Activated CD4-positive, alpha-beta T cell treated with anti-CD3 and anti-CD28 coated beads for 48 hours (primary cell): Measurements from ENCODE around the gene LHB.

Source experiments
- DNase-seq: peaks from one replicate; pipeline ENCODE4 v3.0.0-alpha.2; 2020

Gene LHB

DNA sequence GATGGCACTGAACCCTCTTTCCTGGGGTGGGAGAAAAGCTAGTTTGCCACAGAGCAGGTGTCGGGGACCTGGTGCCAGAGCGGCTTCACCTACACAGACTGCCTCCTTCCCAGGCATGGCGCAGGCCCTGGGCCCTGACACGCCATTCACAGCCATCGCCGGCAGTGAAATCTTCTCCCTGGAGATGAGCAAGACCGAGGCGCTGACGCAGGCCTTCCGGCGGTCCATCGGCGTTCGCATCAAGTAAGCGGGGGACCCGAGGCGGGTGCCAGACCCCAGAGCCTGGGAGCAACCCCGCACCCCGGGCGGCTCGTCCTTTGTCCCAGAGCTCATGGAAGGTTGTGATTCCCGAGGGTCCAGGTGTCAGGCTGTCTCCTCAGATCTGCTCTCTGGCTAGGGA is 10.0 kb downstream of the LHB start:
- DNase-seq: no peak

DNA sequence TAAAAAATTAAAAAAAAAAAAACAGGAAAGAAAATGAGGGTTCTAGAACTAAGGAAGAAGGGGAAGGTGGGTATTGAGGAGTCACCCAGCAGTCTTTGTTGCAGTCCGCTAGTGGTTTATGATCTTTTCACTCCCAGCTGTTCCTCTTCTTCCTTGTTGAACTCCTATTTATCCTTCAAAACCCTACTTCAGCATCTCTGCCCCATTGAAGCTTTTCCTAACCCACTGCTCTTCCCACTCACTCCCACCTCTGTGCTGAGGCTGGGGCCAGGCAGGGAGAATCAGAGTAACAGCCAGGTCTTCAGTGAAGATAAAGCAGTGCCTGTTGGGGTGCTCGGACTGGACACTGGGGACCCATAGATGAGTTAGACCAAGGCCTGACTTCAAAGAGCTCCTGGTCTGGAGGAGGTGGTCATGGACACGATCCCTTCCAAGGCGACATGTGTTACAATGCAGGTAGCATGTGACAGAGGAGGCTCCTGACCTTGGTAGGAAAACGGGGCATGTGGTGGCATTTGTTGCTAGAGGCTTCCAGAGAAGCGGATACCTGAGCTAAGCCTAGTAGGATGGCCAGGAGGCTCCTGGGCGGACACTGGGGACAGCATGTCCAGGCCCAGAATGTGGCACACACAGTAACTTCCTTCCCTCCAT is 11.8 kb downstream of the LHB start:
- no peak for DNase-seq

DNA sequence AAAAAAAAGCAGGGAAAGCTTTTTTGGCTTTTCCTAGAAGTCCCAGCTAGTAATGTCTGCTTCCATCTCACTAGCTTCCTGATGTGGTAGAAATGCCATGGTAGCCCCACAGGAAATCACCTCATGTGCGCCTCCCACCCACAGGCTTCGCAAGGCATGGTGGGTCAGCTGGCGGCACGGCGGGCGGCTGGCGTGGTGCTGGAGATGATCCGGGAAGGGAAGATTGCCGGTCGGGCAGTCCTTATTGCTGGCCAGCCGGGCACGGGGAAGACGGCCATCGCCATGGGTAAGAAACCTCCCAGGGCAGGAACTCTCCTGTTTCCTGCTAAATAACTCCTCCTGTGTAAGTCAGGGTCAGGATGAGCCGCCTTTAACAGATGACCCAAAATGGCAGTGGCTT is 12.8 kb downstream of the LHB start:
- DNase-seq: no peak

DNA sequence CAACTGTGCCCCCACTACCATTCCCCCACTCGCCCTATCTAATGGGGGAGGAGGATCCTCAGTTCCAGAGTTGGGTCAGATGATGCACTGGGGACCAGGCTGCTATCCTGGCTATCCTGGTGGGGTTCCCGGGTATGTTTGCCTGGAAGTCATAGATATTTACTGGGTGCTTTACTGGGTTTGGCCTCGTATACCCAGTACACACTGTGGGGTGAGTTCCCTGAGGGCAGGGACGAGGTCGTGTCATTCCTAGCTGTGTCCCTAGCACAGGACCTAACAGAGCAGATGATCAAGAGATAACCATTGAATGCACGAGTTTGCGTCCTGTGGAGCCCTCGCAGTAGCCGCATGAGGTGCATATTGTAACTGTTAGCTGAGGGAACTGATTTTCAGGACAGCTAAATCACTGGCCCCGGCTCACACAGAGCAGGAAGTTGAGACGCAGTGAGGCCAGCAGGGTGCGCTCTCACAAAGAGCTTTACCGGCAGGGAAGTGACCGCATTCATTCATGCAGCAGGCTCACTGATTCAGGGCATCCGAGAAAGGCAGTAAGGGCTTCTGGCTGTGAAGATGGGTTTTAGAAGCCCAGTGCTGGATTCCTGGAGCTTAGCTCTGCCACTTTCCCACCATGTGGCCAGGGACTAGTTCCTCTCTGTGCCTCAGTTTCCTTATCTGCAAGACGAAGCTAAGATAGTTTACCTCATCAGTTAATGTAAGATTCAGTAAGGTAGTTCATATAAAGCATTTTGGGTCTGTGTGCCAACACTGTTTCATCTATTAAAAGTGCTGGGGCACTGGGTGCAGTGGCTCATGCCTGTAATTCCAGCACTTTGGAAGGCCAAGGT is 17.2 kb downstream of the LHB start:
- DNase-seq: peak; percentile 82

DNA sequence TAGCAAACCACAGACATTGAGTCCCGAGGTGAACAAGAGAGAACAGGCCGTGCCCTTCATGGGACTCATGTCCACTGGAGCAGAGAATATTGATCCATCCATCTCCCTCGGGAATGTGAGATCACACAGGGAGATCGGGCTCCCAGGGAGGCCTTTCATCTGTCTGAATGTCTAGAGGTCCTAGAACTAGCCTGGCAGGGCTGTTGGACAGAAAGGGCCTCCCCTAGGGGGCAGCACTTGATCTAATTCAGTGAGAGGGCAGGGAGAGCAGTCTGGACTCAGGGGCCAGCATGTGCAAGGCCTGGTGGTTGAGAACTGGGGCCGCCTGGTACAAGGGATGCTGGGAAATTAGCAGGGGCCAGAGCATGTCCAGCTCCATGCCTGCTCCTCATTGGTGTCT is 18.9 kb downstream of the LHB start:
- peak; percentile 76 for DNase-seq

DNA sequence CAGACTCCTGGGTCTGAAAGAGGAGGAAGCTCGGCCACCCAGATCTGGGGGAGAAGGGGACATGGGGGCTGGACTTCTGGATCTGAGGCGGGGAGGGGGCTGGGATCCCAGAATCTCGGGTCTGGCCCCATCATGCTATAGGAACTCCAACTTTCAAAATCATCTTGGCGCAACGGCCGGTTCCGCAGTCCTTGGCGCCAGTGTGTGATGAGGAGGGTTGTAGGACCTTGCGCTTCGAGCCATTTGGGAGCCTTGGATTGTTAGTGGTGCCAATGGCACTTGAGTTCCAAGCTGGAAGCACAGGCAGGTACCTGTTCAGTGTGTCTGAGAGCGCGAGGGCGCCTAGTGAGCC is 22.9 kb downstream of the LHB start:
- no peak for DNase-seq

DNA sequence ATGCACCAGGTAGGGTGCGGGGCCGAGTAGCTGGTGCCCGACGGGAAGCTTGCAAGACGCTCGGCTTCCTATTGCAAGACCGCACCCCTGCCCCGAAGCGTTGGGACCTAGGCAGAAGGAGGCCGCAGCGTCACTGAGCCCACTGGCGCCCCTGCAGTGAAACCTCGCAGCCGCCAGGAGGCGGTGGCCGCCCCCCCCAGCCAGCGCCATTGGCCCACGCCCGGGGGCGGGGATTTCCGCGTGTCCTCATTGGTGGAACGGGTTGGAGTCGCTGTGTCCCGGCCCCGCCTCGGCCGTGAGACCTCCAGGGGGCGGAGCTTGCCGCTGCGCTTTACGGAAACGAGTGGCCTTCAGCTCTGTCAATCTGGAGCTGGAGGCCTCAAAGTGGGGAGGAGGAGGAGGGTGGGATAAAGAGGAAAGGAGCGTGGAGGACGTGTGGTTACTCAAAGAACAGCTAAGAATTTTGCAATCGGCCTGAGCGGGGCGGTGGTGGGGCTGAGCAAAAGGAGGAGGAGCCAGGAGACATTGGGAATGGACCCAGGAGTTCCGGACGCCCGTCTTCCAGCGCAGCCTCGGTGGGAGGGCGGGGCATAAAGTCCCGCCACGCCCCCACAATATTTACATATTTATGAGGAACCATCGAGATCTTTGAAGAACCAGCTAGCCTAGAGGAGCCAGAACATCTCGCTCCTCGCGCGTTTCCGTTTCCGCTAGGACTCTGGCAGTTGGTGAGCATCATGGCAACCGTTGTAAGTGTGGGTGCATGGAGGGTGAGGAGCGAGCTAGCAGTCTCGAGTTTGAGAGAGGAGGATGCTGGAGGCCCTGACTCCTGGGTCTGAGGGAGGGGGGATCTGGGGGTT is 23.5 kb downstream of the LHB start, which contains the start of the genes GYS1 and RUVBL2:
TSS of gene GYS1 (minus strand) at position 135 of the 860 bp plus-strand sequence. CDS start 197 bp downstream, outside the sequence.
TSS of gene RUVBL2 (plus strand) at position 713 of the 860 bp plus-strand sequence. CDS start at position 738, 25 bp downstream.
- peak; percentile 100 for DNase-seq

DNA sequence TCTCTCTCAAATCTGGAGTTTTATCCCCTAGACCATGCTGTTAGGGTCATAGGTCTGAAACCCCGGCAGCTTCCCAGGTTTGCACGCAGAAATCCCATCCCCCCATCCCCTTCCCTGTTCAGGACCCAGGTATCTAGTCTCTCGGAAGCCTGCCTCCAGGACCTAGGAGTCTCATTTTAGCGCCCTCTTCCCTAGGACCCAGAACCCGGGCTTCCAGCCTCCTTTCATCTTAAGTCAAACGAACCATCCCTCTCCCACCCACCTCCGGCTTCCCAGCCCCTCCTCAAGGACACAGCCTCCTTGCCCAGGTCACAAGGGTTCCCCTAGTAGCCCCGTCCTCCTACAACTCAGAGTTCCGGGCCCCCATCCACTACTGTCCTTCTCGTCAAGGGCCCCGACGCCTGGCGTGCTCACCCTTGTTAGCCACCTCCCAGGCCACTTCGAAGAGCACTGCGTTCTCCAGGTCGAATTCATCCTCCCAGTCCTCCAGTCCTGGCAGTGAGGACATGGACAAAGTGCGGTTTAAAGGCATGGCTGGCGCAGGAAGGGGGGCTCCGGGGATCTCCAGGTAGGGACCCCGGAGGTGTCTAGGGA is 24.2 kb downstream of the LHB start:
- DNase-seq: no peak

DNA sequence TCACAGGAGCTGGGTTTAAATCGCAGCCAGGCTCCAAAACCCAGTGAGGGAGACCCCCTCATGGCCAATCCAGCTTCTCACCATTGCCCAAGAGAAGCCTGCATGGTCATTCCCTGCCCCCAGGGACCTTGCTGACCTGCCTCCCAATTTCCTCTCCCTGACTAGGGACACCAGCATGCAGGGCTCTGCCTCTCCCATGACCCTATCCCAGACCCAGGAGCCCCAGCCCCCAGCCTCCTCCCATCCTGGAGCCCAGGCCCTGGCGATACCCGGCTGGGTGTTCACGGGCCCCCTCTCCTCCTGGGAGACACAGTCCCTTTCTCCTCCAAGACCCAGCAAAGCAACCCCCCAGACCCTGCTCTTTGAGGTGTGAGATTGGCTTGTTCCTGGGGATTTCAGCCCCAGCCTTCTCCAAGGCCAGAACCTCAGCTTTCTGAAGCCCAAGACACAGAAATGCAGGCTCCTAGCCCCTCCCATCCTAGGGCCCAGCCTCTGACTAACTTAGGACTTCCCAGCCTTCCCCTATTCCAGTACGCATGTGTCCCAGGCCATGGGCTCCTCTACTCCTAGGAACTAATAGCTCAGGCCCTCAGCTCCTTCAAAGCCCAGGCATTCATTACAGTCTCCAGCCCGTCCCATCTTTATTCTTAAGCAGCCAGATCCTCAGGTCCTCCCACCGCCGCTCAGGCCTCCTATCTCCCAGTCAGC is 24.9 kb downstream of the LHB start:
- DNase-seq: no peak

DNA sequence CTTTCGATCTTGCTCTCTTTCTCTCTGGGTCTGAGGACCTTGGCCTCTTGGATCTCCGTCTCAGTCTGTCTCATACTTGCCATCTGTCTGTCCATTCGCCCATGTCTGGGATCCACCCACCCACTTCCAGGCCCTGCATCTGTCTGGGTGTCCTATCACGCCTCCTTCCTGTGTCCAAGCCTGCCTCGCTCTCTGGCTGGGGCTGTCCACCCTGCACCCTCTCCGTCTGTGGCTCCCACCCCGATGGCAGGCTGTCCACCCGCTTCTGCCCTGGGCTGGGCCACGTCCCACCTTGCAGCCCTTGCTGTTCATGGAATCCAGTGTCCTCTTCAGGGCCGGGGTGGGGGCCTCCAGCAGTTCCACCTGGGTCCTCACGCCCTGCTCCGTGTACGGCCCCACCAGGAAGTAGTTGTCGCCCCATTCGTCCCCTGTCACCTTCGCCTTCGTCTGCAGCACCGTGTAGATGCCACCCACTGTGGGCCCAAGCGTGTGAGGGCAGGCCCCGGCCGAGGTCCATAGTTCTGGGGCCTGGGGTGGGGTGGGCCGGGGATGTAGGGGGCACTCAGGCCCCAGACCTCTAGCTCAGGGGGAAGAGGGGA is 25.8 kb downstream of the LHB start:
- DNase-seq: no peak

DNA sequence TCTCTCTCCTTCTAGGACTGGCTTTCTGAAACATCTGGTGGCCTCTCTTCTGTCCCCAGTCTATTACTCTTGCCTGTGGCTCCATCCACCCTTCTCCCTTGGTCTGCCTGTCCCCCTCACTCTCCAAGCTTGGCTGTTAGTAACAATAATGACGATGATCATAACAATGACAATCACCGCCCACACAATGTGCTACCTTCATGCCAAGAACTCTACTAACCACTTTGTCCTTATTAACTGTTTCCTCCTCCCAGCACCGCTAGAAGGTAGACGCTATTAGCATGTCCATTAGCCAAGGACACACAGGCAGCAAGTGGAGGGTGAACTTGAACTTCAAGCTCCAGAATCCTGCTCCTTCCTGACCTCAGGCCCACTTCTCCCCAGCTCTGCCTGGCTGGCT is 26.5 kb downstream of the LHB start:
- no peak for DNase-seq

DNA sequence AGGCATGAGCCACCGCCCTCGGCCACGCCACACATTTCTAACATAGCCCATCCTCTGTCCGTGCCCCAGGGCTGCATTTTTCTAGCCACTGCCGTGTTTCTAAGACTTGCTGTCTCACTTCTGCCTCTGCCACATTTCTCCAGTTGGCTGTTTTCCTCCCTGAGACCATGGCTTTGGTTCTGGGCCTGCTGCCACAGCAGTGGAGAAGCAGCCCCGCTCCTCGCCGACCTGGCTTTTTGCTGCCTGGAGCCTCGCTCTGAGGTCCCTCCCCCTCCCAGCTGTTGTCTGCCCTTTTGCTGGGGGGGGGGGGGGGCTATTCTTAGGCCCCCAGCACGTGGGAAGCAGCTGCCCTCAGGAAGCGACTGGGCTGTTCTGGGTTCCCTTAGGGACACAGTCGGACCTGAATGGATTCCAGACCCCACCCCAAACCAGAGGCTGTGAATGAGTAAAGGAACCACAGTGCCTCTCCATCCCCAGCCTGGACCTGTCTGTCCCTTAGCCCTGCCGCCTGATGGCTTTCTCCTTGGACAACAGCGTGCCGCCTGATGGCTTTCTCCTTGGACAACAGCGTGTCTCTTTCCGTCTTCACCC is 27.1 kb downstream of the LHB start:
- no peak for DNase-seq

DNA sequence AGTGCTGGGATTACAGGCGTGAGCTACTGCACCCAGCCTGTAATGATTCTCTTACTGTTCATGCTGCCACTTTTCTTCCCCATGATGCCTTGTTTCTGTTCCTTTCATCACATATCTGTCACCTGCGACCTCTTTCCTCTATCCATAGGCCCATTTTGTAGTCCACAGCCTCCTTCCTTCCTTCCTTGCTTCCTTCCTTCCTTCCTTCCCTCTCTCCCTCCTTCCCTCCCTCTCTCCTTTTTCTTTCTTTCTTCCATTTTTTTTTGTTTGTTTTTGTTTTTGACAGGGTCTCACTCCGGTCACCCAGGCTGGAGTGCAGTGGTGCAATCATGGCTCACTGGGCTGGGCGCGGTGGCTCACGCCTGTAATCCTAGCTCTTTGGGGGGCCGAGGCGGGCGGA is 28.0 kb downstream of the LHB start:
- DNase-seq: no peak

DNA sequence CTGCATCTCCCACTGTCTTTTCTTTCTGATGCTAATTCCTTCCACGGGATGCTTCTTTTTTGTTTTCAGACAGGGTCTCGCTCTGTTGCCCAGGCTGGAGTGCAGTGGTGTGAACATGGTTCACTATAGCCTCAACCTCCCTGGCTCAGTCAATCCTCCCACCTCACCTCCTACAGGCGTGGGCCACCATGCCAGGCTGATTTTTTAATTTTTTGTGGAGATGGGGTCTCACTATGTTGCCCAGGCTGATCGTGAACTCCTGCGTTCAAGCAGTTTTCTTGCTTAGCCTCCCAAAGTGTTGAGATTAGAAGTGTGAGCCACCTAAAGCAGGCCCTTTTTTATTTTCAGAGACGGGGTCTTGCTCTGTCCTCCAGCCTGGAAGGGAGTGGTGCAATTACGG is 28.6 kb downstream of the LHB start:
- DNase-seq: no peak

DNA sequence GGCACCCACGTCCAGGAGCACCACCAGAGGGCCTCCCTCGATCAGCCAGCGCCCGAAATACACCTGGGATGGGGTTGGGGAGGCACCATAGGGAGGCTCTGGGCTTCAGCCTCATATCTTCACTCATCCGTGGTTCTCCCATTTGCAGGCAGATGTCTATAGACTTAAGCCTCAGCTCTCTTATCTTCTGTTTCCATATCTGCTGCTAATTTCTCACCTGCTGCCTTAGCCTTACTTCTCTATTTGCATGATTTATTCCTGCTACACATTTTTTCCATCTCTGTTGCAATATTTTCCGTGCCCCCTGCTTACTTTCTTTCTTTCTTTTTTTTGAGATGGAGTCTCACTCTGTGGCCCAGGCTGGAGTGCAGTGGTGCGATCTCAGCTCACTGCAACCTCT is 29.6 kb downstream of the LHB start:
- DNase-seq: no peak

DNA sequence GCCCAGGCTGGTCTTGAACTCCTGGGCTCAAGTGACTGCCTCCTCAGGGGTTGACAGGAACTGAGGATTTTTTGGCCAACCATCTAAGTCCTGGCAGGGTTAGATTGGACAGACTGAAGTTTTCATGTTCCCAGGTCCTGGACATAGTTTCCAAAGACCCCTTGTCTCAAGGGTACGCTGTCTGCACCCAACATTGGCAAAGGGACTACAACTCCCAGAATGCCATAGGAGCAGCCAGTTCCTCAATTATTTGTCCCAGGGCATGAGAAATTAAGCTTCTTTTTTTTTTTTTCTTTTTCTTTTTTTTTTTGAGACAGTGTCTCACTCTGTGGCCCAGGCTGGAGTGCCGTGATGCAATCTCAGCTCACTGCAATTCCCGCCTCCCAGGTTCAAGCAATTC is 30.7 kb downstream of the LHB start:
- no peak for DNase-seq

DNA sequence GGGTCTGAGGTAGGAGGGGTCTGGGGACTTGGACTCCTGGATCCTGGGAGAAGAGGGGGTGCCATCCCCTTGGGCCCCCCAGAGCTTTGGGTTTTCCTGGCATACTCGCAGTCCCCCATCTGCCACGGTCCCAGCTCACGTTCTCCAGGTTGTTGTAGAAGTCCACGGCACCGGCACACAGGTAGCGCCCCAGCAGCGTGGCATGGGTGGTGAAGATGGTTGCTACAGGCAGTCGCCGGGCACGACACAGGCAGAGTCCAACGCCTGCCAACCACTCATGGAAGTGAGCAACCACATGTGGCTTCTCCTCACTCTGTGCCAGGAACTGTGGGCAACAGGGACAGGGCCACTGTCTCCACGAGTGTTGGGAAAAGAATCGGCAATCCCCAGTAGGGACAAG is 31.2 kb downstream of the LHB start:
- DNase-seq: no peak

DNA sequence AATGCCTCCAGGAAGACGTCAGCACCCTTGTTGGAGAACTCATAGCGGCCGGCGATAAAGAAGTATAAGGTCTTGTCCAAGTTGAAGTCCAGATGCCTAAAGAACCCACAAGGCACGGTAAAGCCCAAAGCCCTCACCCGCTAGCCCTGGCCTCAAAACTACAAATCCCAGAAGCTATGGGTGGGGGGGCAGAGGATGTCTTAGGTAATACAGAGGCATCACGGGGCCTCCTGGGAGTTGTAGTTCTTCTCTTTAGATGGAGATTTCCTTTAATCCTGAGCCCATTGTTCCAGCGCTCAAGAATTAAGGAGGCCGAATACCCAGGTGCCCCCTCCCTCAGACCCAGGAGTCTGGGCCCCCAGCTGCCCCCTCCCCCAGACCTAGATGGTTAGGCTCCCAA is 34.6 kb downstream of the LHB start:
- DNase-seq: no peak

DNA sequence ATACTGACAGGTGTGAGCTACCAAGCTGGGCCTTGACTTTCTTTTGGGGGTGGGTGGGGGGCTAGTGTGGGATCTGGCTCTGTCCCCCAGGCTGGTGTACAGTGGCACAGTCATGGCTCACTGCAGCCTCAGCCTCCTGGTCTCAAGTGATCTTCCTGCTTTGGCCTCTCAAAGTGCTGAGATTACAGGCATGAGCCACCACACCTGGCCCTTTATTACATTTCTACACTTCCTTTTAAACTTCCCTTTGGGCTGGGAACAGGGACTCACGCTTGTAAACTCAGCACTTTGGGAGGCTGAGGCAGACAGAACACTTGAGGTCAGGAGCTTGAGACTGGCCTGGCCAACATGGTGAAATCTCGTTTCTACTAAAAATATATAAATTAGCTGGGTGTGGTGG is 39.8 kb downstream of the LHB start:
- no peak for DNase-seq

DNA sequence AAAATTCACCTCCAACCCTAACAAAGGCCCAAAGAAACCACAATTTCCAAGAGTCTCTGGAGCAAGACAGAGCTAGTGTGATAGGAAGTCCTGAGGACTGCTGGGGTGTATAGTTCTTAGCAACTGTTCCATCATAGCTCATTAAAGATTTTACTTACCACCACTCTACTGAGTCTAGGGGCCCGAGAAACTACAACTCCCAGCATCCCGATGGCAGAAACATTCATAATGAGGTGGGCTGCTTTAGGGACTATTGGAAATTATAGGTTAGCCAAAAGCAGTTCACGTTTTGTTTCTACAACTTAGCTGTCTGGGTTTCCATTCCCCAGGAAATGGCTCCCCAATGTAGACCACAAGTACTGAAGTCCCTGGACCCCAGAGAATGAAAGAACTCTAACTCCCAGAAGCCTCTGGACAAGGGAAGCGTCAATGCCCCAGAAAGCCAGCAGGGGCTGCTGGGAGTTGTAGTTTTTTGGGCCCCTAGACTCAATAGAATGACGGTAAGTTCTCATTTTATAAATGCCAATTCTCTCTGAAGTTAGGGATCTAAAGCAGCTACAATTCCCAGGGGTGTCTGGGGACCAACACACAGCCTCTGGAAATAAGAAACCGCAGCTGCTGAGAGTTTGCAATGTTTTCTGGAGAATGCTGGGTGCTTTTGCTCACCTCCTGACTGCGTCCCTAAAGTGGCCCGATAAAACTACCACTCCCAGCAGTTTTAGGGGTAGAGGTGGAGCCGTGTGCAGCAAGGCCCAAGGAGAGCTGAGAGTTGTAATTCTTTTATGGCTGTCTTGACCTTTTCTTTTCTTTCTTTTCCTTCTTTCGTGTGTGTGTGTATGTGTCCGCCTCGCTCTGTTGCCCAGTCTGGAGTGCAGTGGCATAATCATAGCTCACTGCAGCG is 40.7 kb downstream of the LHB start:
- peak; percentile 60 for DNase-seq
